D721Med (cell line): ENCODE measurements around the gene SGIP1.

Source experiments
- DNase-seq: peaks from one replicate; pipeline ENCODE4 v3.0.0; 2011; ENCODE audit warnings: low spot score; ENCODE audit not compliant: insufficient read length
- FAIRE-seq: peaks from 2 replicates; lab custom pipeline; 2011; peaks lifted over from hg19 to GRCh38; lab: Jason Lieb, UNC
- TF ChIP-seq, protein P1 (sequence below): IDR thresholded peaks from 2 replicates; pipeline ENCODE4 v1.5.1; 2012; ENCODE audit warnings: mild to moderate bottlenecking, control low read depth; ENCODE audit not compliant: insufficient read depth; ENCODE audit errors: missing control alignments

Gene SGIP1

DNA sequence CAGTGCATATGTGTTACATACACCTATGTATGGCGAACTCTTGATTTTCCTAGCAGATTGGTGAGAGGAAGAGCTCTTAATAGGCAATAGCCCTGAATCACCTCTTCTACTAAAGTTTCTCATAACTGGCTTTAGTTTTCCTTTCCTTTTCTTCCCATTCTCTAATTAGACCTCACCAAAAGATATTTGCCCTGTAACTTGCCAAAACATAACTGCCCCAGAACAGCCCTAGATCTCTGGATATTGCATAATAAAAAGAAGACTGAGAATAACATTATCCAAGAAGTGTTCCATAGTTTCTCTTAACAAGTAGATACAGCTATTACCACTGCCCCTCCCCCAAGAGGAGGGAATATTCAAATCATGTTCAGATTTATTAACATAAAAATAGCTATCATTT is 16.3 kb downstream of the SGIP1 start:
- TF ChIP-seq, protein P1, sequence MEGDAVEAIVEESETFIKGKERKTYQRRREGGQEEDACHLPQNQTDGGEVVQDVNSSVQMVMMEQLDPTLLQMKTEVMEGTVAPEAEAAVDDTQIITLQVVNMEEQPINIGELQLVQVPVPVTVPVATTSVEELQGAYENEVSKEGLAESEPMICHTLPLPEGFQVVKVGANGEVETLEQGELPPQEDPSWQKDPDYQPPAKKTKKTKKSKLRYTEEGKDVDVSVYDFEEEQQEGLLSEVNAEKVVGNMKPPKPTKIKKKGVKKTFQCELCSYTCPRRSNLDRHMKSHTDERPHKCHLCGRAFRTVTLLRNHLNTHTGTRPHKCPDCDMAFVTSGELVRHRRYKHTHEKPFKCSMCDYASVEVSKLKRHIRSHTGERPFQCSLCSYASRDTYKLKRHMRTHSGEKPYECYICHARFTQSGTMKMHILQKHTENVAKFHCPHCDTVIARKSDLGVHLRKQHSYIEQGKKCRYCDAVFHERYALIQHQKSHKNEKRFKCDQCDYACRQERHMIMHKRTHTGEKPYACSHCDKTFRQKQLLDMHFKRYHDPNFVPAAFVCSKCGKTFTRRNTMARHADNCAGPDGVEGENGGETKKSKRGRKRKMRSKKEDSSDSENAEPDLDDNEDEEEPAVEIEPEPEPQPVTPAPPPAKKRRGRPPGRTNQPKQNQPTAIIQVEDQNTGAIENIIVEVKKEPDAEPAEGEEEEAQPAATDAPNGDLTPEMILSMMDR: no peak
- no peak for DNase-seq
- FAIRE-seq: no peak

GRCh38 chr1:66552287-66552686 is 18.3 kb downstream of the SGIP1 start:
- DNase-seq: no peak
- TF ChIP-seq, protein P1: no peak
- no peak for FAIRE-seq

- no peak for DNase-seq
- FAIRE-seq: no peak
- TF ChIP-seq, protein P1: no peak
These were observed 18.9 kb downstream of the SGIP1 start for GRCh38 chr1:66552829-66553228.

- FAIRE-seq: no peak
- TF ChIP-seq, protein P1: no peak
- no peak for DNase-seq
These were observed 19.9 kb downstream of the SGIP1 start for GRCh38 chr1:66553846-66554245.

GRCh38 chr1:66556161-66556611 is 22.2 kb downstream of the SGIP1 start:
- DNase-seq (no peak), FAIRE-seq (no peak)
- TF ChIP-seq, protein P1: no peak

- no peak for DNase-seq
- TF ChIP-seq, protein P1: no peak
- FAIRE-seq: no peak
These were observed 23.2 kb downstream of the SGIP1 start for GRCh38 chr1:66557157-66557556.

DNA sequence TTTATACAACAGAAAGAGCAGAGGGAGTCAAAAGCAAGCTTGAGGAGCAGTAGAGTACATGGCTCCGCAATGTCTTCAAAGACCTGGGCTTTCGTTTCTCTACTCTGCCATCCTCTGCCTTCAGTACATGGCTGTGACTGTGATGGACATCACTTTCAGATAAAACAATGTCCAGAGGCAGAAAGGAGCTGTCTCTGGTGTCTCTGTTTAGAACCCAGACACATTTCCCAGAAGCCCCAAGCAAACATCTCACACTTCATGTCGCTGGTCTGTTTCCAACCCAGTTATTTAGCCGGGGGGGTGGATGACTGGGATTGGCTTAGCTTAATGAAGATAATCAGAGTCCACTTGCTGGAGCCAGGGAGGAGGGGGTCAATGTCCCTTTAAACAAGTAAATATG is 25.6 kb downstream of the SGIP1 start:
- TF ChIP-seq, protein P1: no peak
- FAIRE-seq (no peak), DNase-seq (no peak)
